IPS DF 19.7 (cell line): ENCODE data around the gene CHRM2.

Experiments used
- DNase-seq: peaks from one replicate; pipeline ENCODE4 v3.0.0-alpha.2; 2013; ENCODE audit warnings: low read depth, low spot score

CHRM2 gene

GRCh38 chr7:137025469-137026175 lies 157.2 kb downstream of the CHRM2 start:
- no peak for DNase-seq

GRCh38 chr7:137026176-137026500 lies 157.7 kb downstream of the CHRM2 start:
- no peak for DNase-seq

GRCh38 chr7:137032436-137032835 lies 164.0 kb downstream of the CHRM2 start:
- DNase-seq = no peak

GRCh38 chr7:137036768-137037167 lies 168.3 kb downstream of the CHRM2 start:
- no peak for DNase-seq

- DNase-seq = no peak
Observed at GRCh38 chr7:137038706-137039105, 170.3 kb downstream of the CHRM2 start.

- no peak for DNase-seq
Observed at GRCh38 chr7:137040745-137041144, 172.3 kb downstream of the CHRM2 start.

GRCh38 chr7:137045573-137045972 lies 177.1 kb downstream of the CHRM2 start:
- DNase-seq = no peak

GRCh38 chr7:137069249-137069963 lies 201.0 kb downstream of the CHRM2 start:
- no peak for DNase-seq
